GM12875 (cell line): Measurements from ENCODE around the gene BHLHE23.

Source experiments
- H3K4me3 ChIP-seq: one replicate; pipeline ENCODE4 v1.5.1; 2011; ENCODE audit warnings: low read depth, low read length, control low read depth
- CTCF ChIP-seq: IDR thresholded peaks from 2 replicates; pipeline ENCODE4 v1.5.1; 2011; ENCODE audit warnings: low read depth, mild to moderate bottlenecking, control low read depth, inconsistent platforms, low read length, moderate library complexity, borderline replicate concordance; ENCODE audit not compliant: insufficient read depth

BHLHE23 gene

DNA sequence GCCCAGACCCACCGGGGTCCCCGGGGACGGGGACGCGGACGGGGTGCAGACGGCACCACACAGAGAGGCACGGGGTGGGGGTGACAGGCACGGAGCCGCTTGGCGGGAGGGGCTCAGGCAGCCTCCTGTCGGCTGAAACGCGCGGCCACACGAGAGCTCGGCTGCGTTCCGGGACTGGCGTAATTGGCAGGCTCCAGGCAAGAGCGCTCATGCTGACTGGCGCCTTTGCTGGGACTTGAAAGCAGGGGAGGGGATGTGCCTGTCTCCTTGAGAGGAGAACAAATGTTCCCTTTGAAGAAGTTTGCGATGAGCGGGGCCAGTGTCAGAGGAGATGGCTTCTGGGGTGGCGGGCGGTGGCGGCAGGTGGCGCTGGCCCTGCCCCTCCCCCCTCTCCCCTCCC is 25.8 kb downstream of the BHLHE23 start:
- no peak for TF ChIP-seq CTCF
- no peak overlapping the region for H3K4me3 ChIP-seq

DNA sequence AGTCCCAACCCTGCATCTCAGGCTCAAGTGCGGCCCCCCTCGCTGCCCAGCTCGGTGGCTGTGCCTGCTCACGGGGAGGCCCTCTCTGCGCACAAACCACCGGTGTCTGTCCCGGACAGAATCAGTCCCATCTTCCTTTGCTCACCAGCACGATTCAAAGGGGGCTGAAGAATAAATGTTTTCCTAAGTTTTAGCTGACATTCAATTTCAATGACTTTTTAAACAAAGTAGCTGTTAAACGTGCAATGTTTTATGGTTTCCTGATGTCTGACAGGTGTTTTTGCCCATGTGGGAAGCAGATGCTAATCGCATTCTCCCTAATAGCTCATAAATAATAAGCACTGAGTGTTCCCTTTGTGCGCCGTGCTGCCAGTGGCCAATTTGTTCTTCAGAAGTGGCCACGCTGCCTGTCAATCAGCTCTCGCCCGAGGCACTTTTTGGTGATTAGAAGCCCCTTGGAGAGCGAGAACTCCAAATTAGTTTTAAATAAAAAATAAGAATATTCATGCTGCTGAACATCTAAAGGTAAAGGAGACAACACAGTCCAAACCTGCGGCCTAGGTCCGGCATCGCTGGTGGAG is 26.3 kb downstream of the BHLHE23 start:
- no peak overlapping the region for H3K4me3 ChIP-seq
- no peak for TF ChIP-seq CTCF

DNA sequence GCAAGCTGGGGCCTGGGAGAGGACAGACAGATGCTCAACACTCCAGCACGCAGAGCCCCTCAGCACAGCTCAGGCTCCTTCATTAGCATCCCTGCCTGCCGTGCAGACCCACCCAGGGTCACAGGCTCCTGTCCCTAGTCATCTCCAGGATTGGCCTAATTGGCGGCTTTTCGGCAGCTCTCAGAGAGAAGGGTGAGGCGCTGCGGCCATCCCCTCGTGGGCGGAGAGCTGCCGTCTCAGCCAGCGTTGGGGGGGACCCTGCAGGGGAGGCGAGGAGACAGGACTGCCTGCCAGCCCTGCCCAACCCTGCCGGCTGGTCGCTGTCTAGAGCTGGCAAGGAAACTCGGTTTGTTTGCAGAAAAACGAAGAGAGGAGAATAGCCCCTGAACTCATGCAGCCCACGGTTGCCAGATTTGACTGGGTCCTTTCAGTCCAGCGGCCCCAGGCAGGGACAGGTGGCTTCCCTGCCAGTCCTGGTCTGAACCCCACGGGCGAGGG is 26.8 kb downstream of the BHLHE23 start:
- TF ChIP-seq CTCF: no peak
- no peak overlapping the region for H3K4me3 ChIP-seq

DNA sequence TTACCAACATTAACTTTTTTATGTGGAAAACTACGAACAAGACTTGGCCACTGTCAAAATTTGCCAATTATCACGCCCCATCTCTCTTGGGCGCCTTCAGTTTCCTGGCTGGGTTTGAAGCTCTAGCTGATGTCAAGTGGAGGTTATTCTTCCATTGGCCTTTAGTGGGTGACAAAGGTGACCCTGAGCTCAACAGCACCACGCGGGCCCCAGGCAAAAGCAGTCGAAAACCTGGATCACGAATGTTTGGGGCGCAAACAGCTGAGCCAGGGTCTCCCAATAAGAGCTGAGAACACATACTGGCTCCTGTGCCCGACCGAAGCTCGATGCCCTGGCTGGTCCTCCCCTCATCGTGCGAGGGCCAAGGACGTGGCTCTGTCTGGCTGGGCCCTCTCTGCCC is 27.5 kb downstream of the BHLHE23 start:
- H3K4me3 ChIP-seq: no peak overlapping the region
- TF ChIP-seq CTCF: no peak

- TF ChIP-seq CTCF: no peak
- no peak overlapping the region for H3K4me3 ChIP-seq
Measured at GRCh38 chr20:62978561-62978943, 28.2 kb downstream of the BHLHE23 start.

DNA sequence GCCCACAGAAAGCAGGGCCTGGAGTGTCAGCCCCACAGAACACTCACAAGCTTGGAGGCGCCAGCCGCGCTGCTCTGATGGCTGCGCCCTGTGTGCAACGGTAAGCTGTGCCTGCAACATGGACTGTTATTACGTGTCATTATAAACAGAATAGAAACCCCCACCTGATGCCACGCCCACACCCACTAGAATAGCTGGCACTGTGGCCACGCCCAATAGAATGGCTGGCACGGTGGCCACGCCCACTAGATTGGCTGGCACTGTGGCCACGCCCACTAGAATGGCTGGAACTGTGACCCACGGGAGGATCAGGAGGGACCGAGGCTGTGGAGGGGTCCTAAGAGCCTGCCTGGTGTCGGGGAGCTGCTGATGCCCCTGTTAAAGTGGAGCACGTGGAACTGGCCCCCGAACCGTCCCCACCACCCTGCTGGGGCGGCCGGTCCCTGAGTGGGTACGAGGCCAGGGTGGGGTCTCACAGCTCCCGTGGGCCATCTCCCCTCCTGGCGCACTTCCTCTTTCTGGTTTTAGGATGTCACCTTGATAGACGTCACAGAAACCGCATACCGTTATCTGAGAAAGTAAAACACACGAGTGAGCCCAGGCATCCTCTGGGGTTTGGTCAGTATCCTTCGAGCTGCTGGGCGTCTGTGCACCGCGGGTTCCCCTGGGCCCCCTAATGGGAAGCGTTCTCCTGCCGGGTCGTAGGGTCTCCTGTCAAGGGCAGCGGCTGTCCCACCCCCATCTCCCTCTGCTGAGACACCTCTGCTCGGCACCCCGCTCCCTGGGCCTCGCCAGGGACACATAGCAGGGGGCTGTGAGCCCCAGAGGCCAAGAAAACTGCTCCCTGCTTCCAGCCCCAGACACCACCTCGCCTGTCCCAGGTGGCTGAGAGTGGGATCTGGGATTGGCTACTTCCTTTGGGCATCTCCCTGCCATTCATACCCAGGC is 28.9 kb downstream of the BHLHE23 start:
- no peak for TF ChIP-seq CTCF
- peak overlapping the region; percentile 26 for H3K4me3 ChIP-seq
